Heart left ventricle (tissue), 13 donors: ENCODE measurements around the gene DCUN1D2.

Experiments
- POLR2A ChIP-seq, 2 donors: fragments of 450-650 bp; IDR thresholded peaks; one replicate each; pipeline ENCODE4 v1.6.1; 2017; ENCODE audit warnings: antibody characterized with exemption in 2 of 2, mild to moderate bottlenecking in 2 of 2, moderate library complexity in 2 of 2
- TF ChIP-seq, protein P1 (sequence below), 12 donors: fragments of 200-600 bp; sonication (generic) in 4 of 12; IDR thresholded peaks; one replicate each; pipeline versions ENCODE4 v1.5.0 to v1.8.0; 2018 to 2022; ENCODE audit warnings: antibody characterized with exemption in 12 of 12, mild to moderate bottlenecking in 5 of 12
- donor health status: ischemic (EF 13 %, LVEDD 7.1; RV severe dilation, severe dysfunction).
- donor health status: DM: no; HTN: yes; CAD: no.
- donor health status: DM: no; HTN: no; CAD: no.
- donor health status: ischemic (EF 25% LVEDD 6.9; RV normal size, moderate dysfunction).
- donor health status: ischemic (EF 25% LVEDD 5.7; RV mildly dilated, moderate dysfunction).
- donor health status: ischemic (EF 35%, LVEDD 5.7; RV mildly dilated, moderate dysfunction).
- donor health status: nonischemic (EF 11% LVEDD 7.7; RV severe dilation, severe dysfunction).
- donor health status: DM: yes; HTN: yes; CAD: no.
- donor health status: PGD.
- donor health status: ischemic (EF 29% LVEDD 5.4; RV normal size, mild dysfunction).
- donor health status: nonischemic (EF 23%, LVEDD 6.1; RV moderate dilation, normal function).

DNA sequence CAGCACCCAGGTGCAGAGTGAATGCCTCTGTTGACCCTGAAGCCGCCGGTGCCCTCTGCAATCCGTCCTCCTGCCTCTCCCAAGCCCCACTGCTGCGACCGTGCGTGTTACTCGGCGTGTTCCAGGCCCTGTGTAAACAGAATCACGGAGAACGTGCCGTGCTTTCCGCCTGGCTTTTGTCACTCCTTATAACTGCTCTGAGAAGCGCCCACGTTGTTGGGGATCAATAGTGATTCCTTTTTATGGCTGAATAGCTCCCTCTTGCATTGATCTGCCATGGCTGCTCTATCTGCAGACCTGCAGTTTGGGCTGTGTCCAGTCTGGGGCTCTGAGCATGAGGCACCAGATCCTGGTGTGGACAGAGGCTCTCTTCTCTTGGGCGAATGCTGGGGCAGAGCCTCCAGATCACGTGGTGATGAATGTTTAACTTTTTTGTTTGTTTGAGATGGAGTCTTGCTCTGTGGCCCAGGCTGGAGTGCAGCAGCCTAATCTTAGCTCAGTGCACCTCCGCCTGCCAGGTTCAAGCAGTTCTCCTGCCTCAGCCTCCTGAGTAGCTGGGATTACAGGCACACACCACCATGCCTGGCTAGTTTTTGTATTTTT is 53.0 kb downstream of the DCUN1D2 start:
- TF ChIP-seq, protein P1, sequence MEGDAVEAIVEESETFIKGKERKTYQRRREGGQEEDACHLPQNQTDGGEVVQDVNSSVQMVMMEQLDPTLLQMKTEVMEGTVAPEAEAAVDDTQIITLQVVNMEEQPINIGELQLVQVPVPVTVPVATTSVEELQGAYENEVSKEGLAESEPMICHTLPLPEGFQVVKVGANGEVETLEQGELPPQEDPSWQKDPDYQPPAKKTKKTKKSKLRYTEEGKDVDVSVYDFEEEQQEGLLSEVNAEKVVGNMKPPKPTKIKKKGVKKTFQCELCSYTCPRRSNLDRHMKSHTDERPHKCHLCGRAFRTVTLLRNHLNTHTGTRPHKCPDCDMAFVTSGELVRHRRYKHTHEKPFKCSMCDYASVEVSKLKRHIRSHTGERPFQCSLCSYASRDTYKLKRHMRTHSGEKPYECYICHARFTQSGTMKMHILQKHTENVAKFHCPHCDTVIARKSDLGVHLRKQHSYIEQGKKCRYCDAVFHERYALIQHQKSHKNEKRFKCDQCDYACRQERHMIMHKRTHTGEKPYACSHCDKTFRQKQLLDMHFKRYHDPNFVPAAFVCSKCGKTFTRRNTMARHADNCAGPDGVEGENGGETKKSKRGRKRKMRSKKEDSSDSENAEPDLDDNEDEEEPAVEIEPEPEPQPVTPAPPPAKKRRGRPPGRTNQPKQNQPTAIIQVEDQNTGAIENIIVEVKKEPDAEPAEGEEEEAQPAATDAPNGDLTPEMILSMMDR (IDR thresholded peaks at IDR 0.05): no peak
- no peak for TF ChIP-seq POLR2A (IDR thresholded peaks at IDR 0.05)
